PC-3 (cell line): ENCODE data around the gene CS. TPM values are rescaled to one million over a fixed set of nuclear protein-coding genes. Genes with fewer than 3 reads are reported as not detected.

Experiments used
- ATAC-seq: fragments of 200-7000 bp; cut with Tn5 transposase; 2 replicates; pipeline ENCODE4 v1.9.1; 2020; ENCODE audit warnings: mild to moderate bottlenecking, moderate library complexity
- BruUV-seq: library from RNA; stranded (reverse); fragments of 400-500 nt; replicated peaks from 2 replicates; lab custom pipeline; 2021; lab: Mats Ljungman, UMichigan
- CTCF ChIA-PET: fragments of 300-600 bp; sonication (Branson Sonifier 250); formaldehyde crosslinking; loops from one replicate; lab custom pipeline; 2022; ENCODE audit warnings: antibody characterized with exemption; lab: Charles Lee
- POLR2A ChIA-PET: fragments of 300-600 bp; sonication (Branson Sonifier 250); formaldehyde crosslinking; loops from one replicate; lab custom pipeline; 2022; ENCODE audit warnings: antibody characterized with exemption; ENCODE audit not compliant: unreplicated experiment; lab: Charles Lee
- DNase-seq: peaks from one replicate; pipeline ENCODE4 v3.0.0-alpha.2; 2015
- H2AFZ ChIP-seq: fragments of 300-600 bp; sonication (generic); 2 replicates; pipeline ENCODE4 v1.6.0; 2016; ENCODE audit warnings: antibody characterized with exemption, low read length
- H3F3A ChIP-seq: fragments of 300-600 bp; sonication (generic); one replicate; pipeline ENCODE4 v1.6.0; 2017; ENCODE audit warnings: antibody characterized with exemption, low read length, control low read depth, mild to moderate bottlenecking; ENCODE audit not compliant: unreplicated experiment
- H3K27ac ChIP-seq: fragments of 300-600 bp; sonication (generic); 2 replicates; pipeline ENCODE4 v1.5.1; 2016; ENCODE audit warnings: mild to moderate bottlenecking, low read length
- H3K27me3 ChIP-seq: fragments of 300-600 bp; sonication (generic); 2 replicates; pipeline ENCODE4 v1.6.1; 2016; ENCODE audit warnings: low read length, mixed read lengths
- H3K36me3 ChIP-seq: fragments of 300-600 bp; sonication (generic); 2 replicates; pipeline ENCODE4 v1.6.1; 2016; ENCODE audit warnings: low read depth, mixed run types, low read length, mixed read lengths
- H3K4me1 ChIP-seq: fragments of 300-600 bp; sonication (generic); 2 replicates; pipeline ENCODE4 v1.5.1; 2016; ENCODE audit warnings: low read length; ENCODE audit not compliant: insufficient read depth
- H3K4me2 ChIP-seq: fragments of 300-600 bp; sonication (generic); 2 replicates; pipeline ENCODE4 v1.6.0; 2016; ENCODE audit warnings: low read length
- H3K4me3 ChIP-seq: fragments of 300-600 bp; sonication (generic); 2 replicates; pipeline ENCODE4 v1.5.1; 2016; ENCODE audit warnings: mild to moderate bottlenecking, low read length, mixed read lengths
- H3K79me2 ChIP-seq: fragments of 300-600 bp; sonication (generic); 2 replicates; pipeline ENCODE4 v1.6.1; 2017; ENCODE audit warnings: low read length, mixed read lengths
- H3K9ac ChIP-seq: fragments of 300-600 bp; sonication (generic); 2 replicates; pipeline ENCODE4 v1.6.0; 2016; ENCODE audit warnings: mild to moderate bottlenecking, low read length
- H3K9me2 ChIP-seq: fragments of 300-600 bp; sonication (generic); replicated peaks from 2 replicates; pipeline ENCODE4 v1.6.1; 2016; ENCODE audit warnings: mixed run types, low read length, mixed read lengths
- H3K9me3 ChIP-seq: fragments of 300-600 bp; sonication (generic); 2 replicates; pipeline ENCODE4 v1.6.1; 2016; ENCODE audit warnings: low read length, mixed read lengths
- H4K20me1 ChIP-seq: fragments of 300-600 bp; sonication (generic); 2 replicates; pipeline ENCODE4 v1.6.1; 2016; ENCODE audit warnings: low read length, mixed read lengths
- CTCF ChIP-seq: fragments of 300-600 bp; sonication (generic); conservative IDR thresholded peaks from 2 replicates; pipeline ENCODE4 v1.5.1; 2017; ENCODE audit warnings: antibody characterized with exemption, low read depth, mild to moderate bottlenecking, low read length
- EZH2 ChIP-seq: fragments of 300-600 bp; sonication (generic); IDR thresholded peaks from one replicate; pipeline ENCODE4 v1.6.1; 2017; ENCODE audit warnings: antibody characterized with exemption, mild to moderate bottlenecking, low read length; ENCODE audit not compliant: unreplicated experiment
- EZH2phosphoT487 ChIP-seq: fragments of 300-600 bp; sonication (generic); IDR thresholded peaks from 2 replicates; pipeline ENCODE4 v1.6.1; 2018; ENCODE audit warnings: mild to moderate bottlenecking, antibody characterized with exemption, low read length, borderline replicate concordance
- intact Hi-C: fragments of 100-400 bp; cut with micrococcal nuclease; formaldehyde crosslinking; loops from 2 replicates; pipeline ENCODE4 v1.9.0; 2023
- total RNA-seq: library from RNA; depleted of rRNA; stranded (reverse); fragments of >200 nt; gene quantifications from 2 replicates; pipeline ENCODE4 v1.2.3, GENCODE V29; 2014

Gene CS
- total RNA-seq, 1 experiment from 2014 or later, result 182 TPM

- peak overlapping the region; percentile 90 for H3K4me2 ChIP-seq
- peaks cover 31% of the 10 kb centered on the region for H3K4me1 ChIP-seq
- TF ChIP-seq CTCF (peak; percentile 42), EZH2phosphoT487 (no peak), EZH2 (no peak)
- H3K36me3 ChIP-seq, result peaks cover 31% of the 10 kb centered on the region
- peak overlapping the region; percentile 85 for H2AFZ ChIP-seq
- BruUV-seq, result TSS peak; percentile 30
- H3K9me3 ChIP-seq, result no peaks in the 10 kb centered on the region
- H3F3A ChIP-seq, result no peaks in the 10 kb centered on the region
- DNase-seq, result peak; percentile 53
- H3K9me2 ChIP-seq, result no peaks in the 10 kb centered on the region
- H3K9ac ChIP-seq, result peak overlapping the region; percentile 83
- no peaks in the 10 kb centered on the region for H3K27me3 ChIP-seq
- peaks cover 31% of the 10 kb centered on the region for H3K79me2 ChIP-seq
- H4K20me1 ChIP-seq, result peaks cover 12% of the 10 kb centered on the region; the same call in 1 of the 2 replicates
- H3K27ac ChIP-seq, result no peak overlapping the region
- intact Hi-C loops, result no loop called here
- ChIA-PET CTCF (interaction anchor here (0.9 to 1.2 kb wide), 3 partner anchors 9 to 154 kb away, joined by 3 to 11 read pairs (median 4); partner anchors contain the start of gene COQ10A), POLR2A (no interaction called here)
- peak overlapping the region; percentile 77 for H3K4me3 ChIP-seq
- peak; percentile 36 for ATAC-seq
Measured at GRCh38 chr12:56257491-56258067, 42.6 kb downstream of the CS start.

GRCh38 chr12:56257071-56257470 is 43.1 kb downstream of the CS start:
- TF ChIP-seq CTCF (no peak), EZH2 (no peak), EZH2phosphoT487 (no peak)
- DNase-seq (no peak), ATAC-seq (no peak)
- no peaks in the 10 kb centered on the region for H3K27me3 ChIP-seq
- peak overlapping the region; percentile 83 for H3K9ac ChIP-seq
- H3F3A ChIP-seq, result no peaks in the 10 kb centered on the region
- peak overlapping the region; percentile 90 for H3K4me2 ChIP-seq
- H3K4me3 ChIP-seq, result peak overlapping the region; percentile 77
- H3K9me2 ChIP-seq, result no peaks in the 10 kb centered on the region
- H3K79me2 ChIP-seq, result peaks cover 31% of the 10 kb centered on the region
- BruUV-seq, result no TSS peak
- H4K20me1 ChIP-seq, result peaks cover 12% of the 10 kb centered on the region; the same call in 1 of the 2 replicates
- H3K9me3 ChIP-seq, result no peaks in the 10 kb centered on the region
- POLR2A ChIA-PET, result no interaction called here
- intact Hi-C loops, result no loop called here
- H3K4me1 ChIP-seq, result peaks cover 31% of the 10 kb centered on the region
- H2AFZ ChIP-seq, result no peak overlapping the region; the same call in 1 of the 2 replicates
- CTCF ChIA-PET, result interaction anchor here (0.9 kb wide), 1 partner anchor 23 kb away, joined by 3 read pairs; no protein-coding TSS in a partner anchor
- H3K36me3 ChIP-seq, result peaks cover 36% of the 10 kb centered on the region
- H3K27ac ChIP-seq, result no peak overlapping the region
